HepG2 (cell line): ENCODE data around the gene SLC38A1. TPM values are rescaled to one million over a fixed set of nuclear protein-coding genes. Genes with fewer than 3 reads are reported as not detected.

Experiments
- ATAC-seq: fragments of 200-7000 bp; cut with Tn5 transposase; 3 replicates; pipeline ENCODE4 v1.9.1; 2020; ENCODE audit warnings: mild to moderate bottlenecking, moderate library complexity
- BruUV-seq: library from RNA; stranded (reverse); fragments of 400-500 nt; replicated peaks from 2 replicates; lab custom pipeline; 2021; lab: Mats Ljungman, UMichigan
- CTCF ChIA-PET: fragments of 300-600 bp; formaldehyde crosslinking; extraction: SDS; loops from one replicate; lab custom pipeline; 2021; ENCODE audit warnings: low total read pairs, inconsistent platforms, low intra/inter-chr PET ratio; lab: Yijun Ruan, JAX
- POLR2A ChIA-PET: fragments of 350-600 bp; sonication (Branson Sonifier 250); formaldehyde crosslinking; loops from one replicate; lab custom pipeline; 2020; ENCODE audit warnings: antibody characterized with exemption, inconsistent platforms; lab: Yijun Ruan, JAX
- DNase-seq: peaks from one replicate; pipeline ENCODE4 v3.0.0-alpha.2; 2015; ENCODE audit warnings: low spot score
- FAIRE-seq: peaks from 3 replicates; lab custom pipeline; 2011; peaks lifted over from hg19 to GRCh38; lab: Jason Lieb, UNC
- H2AFZ ChIP-seq: one replicate; pipeline ENCODE4 v1.6.1; 2011; ENCODE audit warnings: low read length, inconsistent platforms
- H3K27ac ChIP-seq: fragments of 300-600 bp; 3 replicates; pipeline ENCODE4 v1.8.0; 2011; ENCODE audit warnings: mixed run types, mild to moderate bottlenecking, mixed read lengths, low read length, inconsistent platforms; ENCODE audit not compliant: insufficient read depth; ENCODE audit errors: extremely low read length
- H3K27me3 ChIP-seq, 2 experiments: fragments of 200-600 bp in 1 of 2; 2 replicates in 1 of 2; 3 replicates in 1 of 2; pipeline versions ENCODE4 v1.6.0 to v1.8.0; 2011; ENCODE audit warnings: low read length in 2 of 2, mild to moderate bottlenecking in 2 of 2, moderate library complexity in 2 of 2, inconsistent platforms in 1 of 2; ENCODE audit not compliant: insufficient read depth in 2 of 2, control insufficient read depth in 1 of 2
- H3K36me3 ChIP-seq, 2 experiments: fragments of 200-600 bp in 1 of 2; replicated peaks in 1 of 2; 2 replicates in 1 of 2; 3 replicates in 1 of 2; pipeline versions ENCODE4 v1.5.1 to v1.8.0; 2011; ENCODE audit warnings: low read length in 2 of 2, inconsistent platforms in 1 of 2; ENCODE audit not compliant: insufficient read depth in 2 of 2, control insufficient read depth in 1 of 2
- H3K4me1 ChIP-seq: 2 replicates; pipeline ENCODE4 v1.5.1; 2012; ENCODE audit warnings: low read length, inconsistent platforms; ENCODE audit not compliant: insufficient read depth
- H3K4me2 ChIP-seq: 2 replicates; pipeline ENCODE4 v1.6.0; 2011; ENCODE audit warnings: low read depth, low read length, inconsistent platforms
- H3K4me3 ChIP-seq, 3 experiments: fragments of 200-600 bp in 1 of 3; sonication (generic), shearing (Covaris generic) in 1 of 3; replicated peaks in 1 of 3; 2 replicates each; pipeline ENCODE4 v1.5.1; 2011 to 2016; ENCODE audit warnings: low read length in 3 of 3, inconsistent platforms in 2 of 3, low read depth in 2 of 3, mild to moderate bottlenecking in 2 of 3, control low read depth in 1 of 3, mixed read lengths in 1 of 3; ENCODE audit not compliant: insufficient read depth in 1 of 3
- H3K79me2 ChIP-seq: one replicate; pipeline ENCODE4 v1.6.1; 2011; ENCODE audit warnings: low read length, inconsistent platforms; ENCODE audit not compliant: insufficient read depth
- H3K9ac ChIP-seq: 2 replicates; pipeline ENCODE4 v1.6.0; 2011; ENCODE audit warnings: mild to moderate bottlenecking, low read depth, low read length, inconsistent platforms; ENCODE audit not compliant: insufficient read depth
- H3K9me3 ChIP-seq: 2 replicates; pipeline ENCODE4 v1.5.1; 2012; ENCODE audit warnings: mild to moderate bottlenecking, low read length
- H4K20me1 ChIP-seq: 2 replicates; pipeline ENCODE4 v1.6.0; 2011; ENCODE audit warnings: inconsistent platforms, mild to moderate bottlenecking, low read length, moderate library complexity; ENCODE audit not compliant: insufficient read depth
- HINFP ChIP-seq: sonication (generic); formaldehyde crosslinking; IDR thresholded peaks from 2 replicates; pipeline ENCODE4 v1.4.0; 2020; ENCODE audit warnings: low read depth, mild to moderate bottlenecking, missing genetic modification reagents
- HNF1A ChIP-seq, 2 experiments: sonication (generic) in 1 of 2; formaldehyde crosslinking in 1 of 2; IDR thresholded peaks; 2 replicates each; pipeline versions ENCODE4 v1.4.0 to v1.6.1; 2016 to 2020; ENCODE audit warnings: borderline replicate concordance in 1 of 2, low read depth in 1 of 2, mild to moderate bottlenecking in 1 of 2, missing genetic modification reagents in 1 of 2
- HNRNPLL ChIP-seq: fragments of 200-400 bp; formaldehyde crosslinking; IDR thresholded peaks from 2 replicates; pipeline ENCODE4 v1.6.1; 2017; ENCODE audit warnings: mild to moderate bottlenecking, low read depth, low read length; ENCODE audit not compliant: poor library complexity, severe bottlenecking
- RBFOX2 ChIP-seq: fragments of 200-400 bp; formaldehyde crosslinking; IDR thresholded peaks from 2 replicates; pipeline ENCODE4 v1.6.1; 2017; ENCODE audit warnings: low read depth, mild to moderate bottlenecking, low read length
- SNAPC4 ChIP-seq: sonication (generic); formaldehyde crosslinking; IDR thresholded peaks from 2 replicates; pipeline ENCODE4 v1.4.0; 2020; ENCODE audit warnings: mild to moderate bottlenecking, missing genetic modification reagents
- TSC22D2 ChIP-seq: sonication (generic); formaldehyde crosslinking; IDR thresholded peaks from 2 replicates; pipeline ENCODE4 v1.5.1; 2020; ENCODE audit warnings: missing genetic modification reagents, mild to moderate bottlenecking, borderline replicate concordance
- ZNF230 ChIP-seq: sonication (generic); formaldehyde crosslinking; IDR thresholded peaks from 2 replicates; pipeline ENCODE4 v1.4.0; 2020; ENCODE audit warnings: mild to moderate bottlenecking, missing genetic modification reagents
- ZNF317 ChIP-seq: sonication (generic); formaldehyde crosslinking; IDR thresholded peaks from 2 replicates; pipeline ENCODE4 v1.5.0; 2020; ENCODE audit warnings: mild to moderate bottlenecking, missing genetic modification reagents
- ZNF569 ChIP-seq: sonication (generic); formaldehyde crosslinking; IDR thresholded peaks from 2 replicates; pipeline ENCODE4 v1.5.0; 2020; ENCODE audit warnings: mild to moderate bottlenecking, missing genetic modification reagents, moderate library complexity, borderline replicate concordance
- WGBS: methylation state at CpG from one replicate; pipeline ENCODE4 v1.1.6; 2017; ENCODE audit warnings: low lambda C conversion rate; 5-methylcytosine and 5-hydroxymethylcytosine counted together
- in situ Hi-C: cut with HindIII; loops from 2 replicates; pipeline ENCODE4 v1.10.0; 2017; ENCODE audit warnings: low pct_unique_long_range_greater_than_20kb; ENCODE audit not compliant: extremely low pct_ligation_motif_present
- intact Hi-C: fragments of 100-400 bp; cut with micrococcal nuclease; formaldehyde crosslinking; loops from one replicate; pipeline ENCODE4 v1.10.0; 2022; ENCODE audit not compliant: unreplicated experiment
- polyA plus RNA-seq, 8 experiments: library from polyadenylated mRNA; depleted of rRNA in 3 of 8; stranded (reverse) in 7 of 8; unstranded in 1 of 8; fragments of >200 nt; fragmentation: Illumina TruSeq in 4 of 8; extraction: Trizol in 4 of 8; gene quantifications; 2 replicates each; pipeline versions ENCODE4 v1.2.1 to v1.2.3, GENCODE V29; 2011 to 2016; ENCODE audit warnings: low read depth in 4 of 8, missing spikeins in 1 of 8, mixed read lengths in 1 of 8; ENCODE audit not compliant: insufficient read depth in 1 of 8
- total RNA-seq, 5 experiments: library from RNA; depleted of rRNA; stranded (reverse); fragments of >200 nt; fragmentation: Illumina TruSeq; extraction: Trizol; gene quantifications; 2 replicates each; pipeline ENCODE4 v1.2.3, GENCODE V29; 2016; ENCODE audit warnings: low read depth in 1 of 5

SLC38A1 gene
- total and polyA plus RNA-seq, 2 of the 13 experiments (the other 11 are each of a cell fraction or from before 2014, with no cell fraction given): 47.0 to 50.6 TPM

- TF ChIP-seq SNAPC4 (CRISPR knock-in tag): peak; percentile 51; the same call in 1 of the 2 replicates
- peak; percentile 49; the same call in 1 of the 2 replicates for TF ChIP-seq ZNF317 (CRISPR knock-in tag)
- 0 out of 2 replicates have a peak, but pooled peaks have one; percentile 1 for TF ChIP-seq ZNF569 (CRISPR knock-in tag)
Measured at GRCh38 chr12:46267825-46268582, 839 bp downstream of the SLC38A1 start (continued).

GRCh38 chr12:46267575-46267824 lies 1.3 kb downstream of the SLC38A1 start:
- H3K9ac ChIP-seq: peak overlapping the region; percentile 85
- in situ Hi-C loops (no loop called here), intact Hi-C loops (loop anchor here (10.0 kb wide), 1 partner anchor 273 kb away; the partner anchor contains the start of gene SCAF11)
- H4K20me1 ChIP-seq: peaks cover 33% of the 10 kb centered on the region
- no peaks in the 10 kb centered on the region for H3K9me3 ChIP-seq
- WGBS: 0% methylated on average over 4 of the region's 19 CpGs
- peaks cover 62% of the 10 kb centered on the region for H3K79me2 ChIP-seq
- POLR2A ChIA-PET: no interaction called here
- peaks cover 67% of the 10 kb centered on the region for H3K4me1 ChIP-seq
- H3K4me3 ChIP-seq: peak overlapping the region; percentile 85 to 91 (median 90)
- H3K36me3 ChIP-seq: no peaks in the 10 kb centered on the region
- DNase-seq (no peak), FAIRE-seq (no peak), ATAC-seq (peak; percentile 5)
- no peak overlapping the region for H2AFZ ChIP-seq
- H3K27ac ChIP-seq: peak overlapping the region; percentile 67
- no TSS peak for BruUV-seq
- CTCF ChIA-PET: no interaction called here
- no peaks in the 10 kb centered on the region; a peak in 1 of 5 replicates for H3K27me3 ChIP-seq
- H3K4me2 ChIP-seq: peak overlapping the region; percentile 94
- no peak for TF ChIP-seq HNF1A (IDR thresholded peaks at IDR 0.05; ENCODE audit: low read depth)
- 0 out of 2 replicates have a peak, but pooled peaks have one; percentile 30 for TF ChIP-seq HNF1A (CRISPR knock-in tag; IDR thresholded peaks at IDR 0.05; ENCODE audit: borderline replicate concordance)
- no peak for TF ChIP-seq ZNF230 (CRISPR knock-in tag)
- peak; percentile 26 for TF ChIP-seq HNRNPLL
- peak; percentile 61; the same call in 1 of the 2 replicates for TF ChIP-seq RBFOX2
- TF ChIP-seq HINFP (CRISPR knock-in tag): 0 out of 2 replicates have a peak, but pooled peaks have one; percentile 11
- no peak for TF ChIP-seq TSC22D2 (CRISPR knock-in tag)
